Activated T-cell treated with anti-CD3 and anti-CD28 coated beads, Interleukin-2, amount 50 U/mL, for 72 hours (primary cell): ENCODE data around the gene NOP14. TPM values are rescaled to one million over a fixed set of nuclear protein-coding genes. Genes with fewer than 3 reads are reported as not detected.
"Not testable (repeated sequence)": the region's sequence is repeated elsewhere in the genome, so short reads cannot be mapped to it uniquely, and the experiment has no call there.

ENCODE experiments used
- ATAC-seq, 2 donors: fragments of 150-1000 bp; cut with Tn5 transposase; replicated peaks in 1 of 2; 2 replicates each; pipeline ENCODE4 v1.10.0; 2021; ENCODE audit warnings: moderate library complexity in 2 of 2, mild to moderate bottlenecking in 1 of 2
- DNase-seq, 2 donors: peaks; one replicate each; pipeline ENCODE4 v3.0.0; 2021 to 2022; ENCODE audit warnings: mixed read lengths in 1 of 2
- H3K27ac Mint-ChIP-seq: one replicate; pipeline ENCODE4 v1.8.0; 2022; ENCODE audit warnings: mild to moderate bottlenecking, moderate library complexity, mixed read lengths
- H3K27me3 Mint-ChIP-seq: one replicate; pipeline ENCODE4 v1.8.0; 2022; ENCODE audit warnings: low read depth, mixed read lengths
- H3K36me3 Mint-ChIP-seq, 2 donors: one replicate each; pipeline ENCODE4 v1.8.0; 2022; ENCODE audit warnings: mixed read lengths in 2 of 2, mild to moderate bottlenecking in 1 of 2; ENCODE audit not compliant: insufficient read depth in 2 of 2
- H3K4me1 Mint-ChIP-seq: one replicate; pipeline ENCODE4 v1.8.0; 2022; ENCODE audit warnings: low read depth, mixed read lengths
- H3K4me3 Mint-ChIP-seq, 2 donors: one replicate each; pipeline ENCODE4 v1.8.0; 2022; ENCODE audit warnings: mild to moderate bottlenecking in 2 of 2, mixed read lengths in 2 of 2, moderate library complexity in 2 of 2
- H3K9me3 Mint-ChIP-seq, 2 donors: one replicate each; pipeline ENCODE4 v1.8.0; 2022; ENCODE audit warnings: mixed read lengths in 2 of 2
- total RNA-seq, 2 donors: library from RNA; stranded (reverse); gene quantifications; one replicate each; pipeline ENCODE4 v1.2.3, GENCODE V29; 2022

NOP14 gene
- total RNA-seq, 2 donors from 2014 or later: 72.0 to 75.8 TPM

DNA sequence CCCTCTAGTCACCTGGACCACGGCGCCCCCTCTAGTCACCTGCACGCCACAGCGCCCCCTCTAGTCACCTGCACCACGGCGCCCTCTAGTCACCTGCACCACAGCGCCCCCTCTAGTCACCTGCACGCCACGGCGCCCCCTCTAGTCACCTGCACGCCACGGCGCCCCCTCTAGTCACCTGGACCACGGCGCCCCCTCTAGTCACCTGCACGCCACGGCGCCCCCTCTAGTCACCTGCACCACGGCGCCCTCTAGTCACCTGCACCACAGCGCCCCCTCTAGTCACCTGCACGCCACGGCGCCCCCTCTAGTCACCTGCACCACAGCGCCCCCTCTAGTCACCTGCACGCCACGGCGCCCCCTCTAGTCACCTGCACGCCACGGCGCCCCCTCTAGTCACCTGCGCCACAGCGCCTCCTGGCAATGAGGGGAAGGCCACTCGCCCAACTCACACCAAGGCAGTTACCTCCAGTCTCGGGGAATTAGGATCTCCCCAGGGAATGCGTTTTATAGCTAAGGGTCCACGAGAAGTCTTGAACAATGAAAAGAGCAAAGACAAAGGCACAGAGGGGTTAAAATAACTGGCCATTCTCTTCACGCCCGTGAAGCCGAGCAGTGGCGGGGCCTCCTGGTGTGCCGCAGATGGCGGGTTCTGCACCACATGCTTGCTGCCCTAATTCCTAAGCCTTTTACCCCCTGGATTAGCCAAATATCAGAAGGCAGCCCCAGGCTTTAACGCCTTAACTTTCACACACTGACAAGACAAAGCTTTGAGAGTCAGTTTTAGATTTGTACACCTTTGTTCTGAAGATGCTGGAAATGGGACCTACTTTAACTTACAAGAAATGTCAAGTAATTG, 7.8 kb downstream of the NOP14 start:
- H3K4me1 Mint-ChIP-seq: peaks cover 73% of the 10 kb centered on the region
- H3K27me3 Mint-ChIP-seq, ATAC-seq, DNase-seq, H3K9me3 Mint-ChIP-seq: not testable (repeated sequence)
- peaks cover 24 to 52% of the 10 kb centered on the region in 2 donors for H3K36me3 Mint-ChIP-seq
- peak overlapping the region; percentile 34 for H3K27ac Mint-ChIP-seq
- H3K4me3 Mint-ChIP-seq: peak overlapping the region; percentile 63 to 81

DNA sequence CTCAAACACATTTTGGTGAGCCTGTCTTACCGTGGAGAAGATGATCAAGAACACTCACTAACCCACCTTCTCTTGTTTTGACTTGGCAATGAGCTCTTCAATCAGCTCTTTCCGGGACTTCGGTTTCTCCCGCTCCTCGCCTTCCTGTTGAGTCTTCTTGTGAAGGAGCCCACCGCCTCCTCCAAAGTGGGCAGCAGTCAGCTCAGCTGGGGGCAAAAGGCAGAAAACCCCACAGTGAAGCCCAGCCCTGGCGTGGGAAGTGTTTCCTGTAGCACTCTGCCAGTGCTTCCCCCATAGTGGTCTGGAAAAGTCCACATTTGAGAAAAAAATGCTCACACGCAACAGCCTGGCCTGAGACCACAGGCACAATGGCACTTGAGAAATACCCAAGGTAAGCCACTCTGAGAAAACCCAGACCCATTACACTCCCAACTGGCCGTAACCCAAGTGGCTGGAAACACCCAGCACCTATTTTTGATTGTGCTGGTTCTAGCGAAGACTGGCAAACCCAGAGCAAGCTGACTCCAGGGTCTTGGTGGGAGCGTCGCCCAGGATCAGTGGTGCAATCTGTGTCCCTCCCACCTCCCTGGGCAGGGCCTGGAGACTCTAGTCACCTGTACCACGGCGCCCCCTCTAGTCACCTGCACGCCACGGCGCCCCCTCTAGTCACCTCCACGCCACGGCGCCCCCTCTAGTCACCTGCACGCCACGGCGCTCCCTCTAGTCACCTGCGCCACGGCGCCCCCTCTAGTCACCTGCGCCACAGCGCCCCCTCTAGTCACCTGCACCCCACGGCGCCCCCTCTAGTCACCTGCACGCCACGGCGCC, 8.6 kb downstream of the NOP14 start:
- H3K4me1 Mint-ChIP-seq: peaks cover 65% of the 10 kb centered on the region
- H3K27ac Mint-ChIP-seq: peak overlapping the region; percentile 92
- peaks cover 28 to 55% of the 10 kb centered on the region in 2 donors for H3K36me3 Mint-ChIP-seq
- H3K27me3 Mint-ChIP-seq: no peaks in the 10 kb centered on the region
- ATAC-seq (peak; percentile 85), DNase-seq (peak; percentile 86 to 89)
- no peaks in the 10 kb centered on the region for H3K9me3 Mint-ChIP-seq
- H3K4me3 Mint-ChIP-seq: peak overlapping the region; percentile 63 to 81

DNA sequence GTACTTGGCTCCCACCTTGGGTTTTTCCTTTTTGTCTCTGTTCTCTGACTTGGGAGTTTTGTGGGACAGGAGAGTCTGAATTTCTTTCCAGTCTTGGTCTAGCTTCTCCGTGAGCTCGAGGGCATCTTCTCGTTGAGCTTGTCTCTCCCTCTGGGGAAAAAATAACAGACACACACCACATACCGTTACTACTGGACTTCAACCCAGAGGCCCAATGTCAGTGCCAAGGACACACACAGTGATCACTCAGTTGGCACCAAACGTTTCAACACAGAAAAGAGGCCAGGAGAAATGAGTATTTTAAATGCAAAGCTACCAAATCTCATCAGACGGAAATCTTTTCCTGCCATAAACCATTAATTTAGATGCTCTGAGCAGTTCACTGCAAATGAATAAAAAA, 9.7 kb downstream of the NOP14 start:
- Mint-ChIP-seq H3K4me1 (peaks cover 54% of the 10 kb centered on the region), H3K4me3 (peak overlapping the region; percentile 63 to 81)

DNA sequence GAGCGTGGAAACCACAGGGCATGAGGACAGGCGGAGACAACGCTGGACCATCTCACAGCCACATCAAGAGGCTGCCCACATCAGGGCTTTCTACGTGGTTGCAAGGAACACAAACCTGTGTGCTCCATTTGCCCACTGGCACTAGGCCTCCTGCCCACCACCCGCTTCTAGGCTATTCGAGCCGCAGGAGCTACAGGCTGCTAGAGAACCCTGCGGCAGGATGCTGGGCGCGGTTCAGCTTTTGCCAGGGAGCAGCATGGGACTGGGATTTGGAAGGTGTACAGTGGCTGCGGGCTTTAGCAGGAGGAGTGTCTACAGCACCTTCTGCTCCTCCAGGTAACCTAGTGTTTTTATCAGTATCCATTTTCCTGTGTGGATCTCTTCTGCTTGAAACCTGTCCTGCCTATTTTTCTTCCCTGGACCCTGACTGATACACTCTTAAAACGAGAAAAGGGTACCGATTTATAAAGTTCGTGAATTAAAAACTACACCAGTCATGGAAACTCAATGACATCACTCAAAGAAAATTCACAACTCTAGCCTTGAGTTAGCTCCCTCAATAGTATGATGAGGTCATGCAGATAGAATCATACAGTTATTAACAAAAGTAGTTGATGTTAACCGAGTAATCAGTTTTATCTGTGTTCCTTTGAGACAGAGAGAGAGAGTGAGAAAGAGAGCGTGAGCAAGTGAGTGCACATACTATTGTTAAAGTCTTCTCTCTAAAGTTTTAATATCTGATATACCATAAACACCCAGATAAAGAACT, 12.8 kb downstream of the NOP14 start:
- H3K36me3 Mint-ChIP-seq: peaks cover 24 to 51% of the 10 kb centered on the region in 2 donors
- no peaks in the 10 kb centered on the region for H3K9me3 Mint-ChIP-seq
- peaks cover 25% of the 10 kb centered on the region for H3K4me1 Mint-ChIP-seq
- DNase-seq (no peak), ATAC-seq (no peak)
- no peaks in the 10 kb centered on the region for H3K27me3 Mint-ChIP-seq
- peak overlapping the region in 1 of 2 donors; percentile 5 for H3K4me3 Mint-ChIP-seq
- H3K27ac Mint-ChIP-seq: peak overlapping the region; percentile 61

More for the DNA sequence above, 9.7 kb downstream of the NOP14 start:
- Mint-ChIP-seq H3K36me3 (peaks cover 27 to 58% of the 10 kb centered on the region in 2 donors), H3K27me3 (no peaks in the 10 kb centered on the region), H3K27ac (peak overlapping the region; percentile 92), H3K9me3 (no peaks in the 10 kb centered on the region)
- DNase-seq (no peak), ATAC-seq (no peak)

DNA sequence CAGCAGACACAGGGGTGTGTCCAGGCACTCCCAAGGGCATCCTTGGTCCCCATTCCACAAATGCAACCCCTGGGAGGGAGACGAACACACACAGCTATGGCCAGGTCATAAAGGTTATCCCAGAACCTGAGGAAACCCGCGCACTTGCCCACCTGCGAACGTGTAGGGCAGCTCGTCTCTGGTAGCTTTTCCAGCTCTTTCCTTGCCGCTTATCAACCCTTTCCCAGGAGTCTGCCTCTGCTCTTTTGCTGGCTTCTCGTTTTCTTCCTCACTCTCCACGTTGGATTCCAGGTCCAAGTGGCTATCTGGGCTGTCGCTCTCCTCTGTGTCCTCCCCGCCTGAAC, 13.5 kb downstream of the NOP14 start:
- H3K27me3 Mint-ChIP-seq: no peaks in the 10 kb centered on the region
- peaks cover 25 to 50% of the 10 kb centered on the region in 2 donors for H3K36me3 Mint-ChIP-seq
- no peaks in the 10 kb centered on the region for H3K9me3 Mint-ChIP-seq
- peaks cover 27% of the 10 kb centered on the region for H3K4me1 Mint-ChIP-seq
- H3K27ac Mint-ChIP-seq: no peak overlapping the region
- DNase-seq (no peak), ATAC-seq (no peak)
- H3K4me3 Mint-ChIP-seq: no peak overlapping the region

DNA sequence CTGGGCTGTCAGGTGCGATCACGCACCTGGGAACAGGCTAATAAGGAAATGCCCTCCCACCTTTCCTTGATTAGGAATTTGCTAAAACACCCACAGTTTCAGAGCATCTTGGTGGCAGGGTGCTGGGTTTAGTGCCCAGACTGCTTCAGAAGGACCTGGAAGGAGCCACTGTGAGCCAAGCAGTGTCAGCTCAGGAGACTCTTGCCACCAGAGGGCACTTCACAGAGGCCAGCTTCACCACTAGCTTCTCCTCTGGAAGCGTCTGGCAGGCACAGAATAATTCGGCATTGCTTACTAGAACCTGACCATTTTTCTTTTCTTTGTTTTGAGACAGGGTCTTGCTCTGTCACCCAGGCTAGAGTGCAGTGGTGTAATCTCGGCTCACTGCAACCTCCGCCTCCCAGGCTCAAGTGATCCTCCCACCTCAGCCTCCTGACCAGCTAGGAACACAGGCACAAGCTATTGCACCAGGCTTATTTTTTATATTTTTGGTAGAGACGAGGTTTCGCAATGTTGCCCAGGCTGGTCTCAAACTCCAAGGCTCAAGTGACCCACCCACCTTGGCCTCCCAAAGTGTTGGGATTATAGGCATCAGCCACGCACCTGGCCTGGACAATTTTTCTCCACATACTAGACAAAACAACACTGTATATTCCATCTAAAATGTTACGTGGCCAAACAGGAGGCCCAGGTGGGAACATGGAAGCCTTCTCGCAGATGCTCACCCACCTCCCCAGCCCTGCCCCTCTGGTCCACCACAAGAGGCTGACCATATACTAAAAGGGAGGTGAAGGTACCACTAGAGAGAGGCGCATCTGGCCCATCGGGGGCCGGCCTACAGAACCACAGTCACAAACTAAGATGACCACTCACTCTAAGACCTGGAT, 14.1 kb downstream of the NOP14 start:
- ATAC-seq (peak; percentile 45 to 59), DNase-seq (no peak)
- Mint-ChIP-seq H3K27ac (peak overlapping the region; percentile 50), H3K9me3 (no peaks in the 10 kb centered on the region), H3K27me3 (no peaks in the 10 kb centered on the region), H3K4me3 (no peak overlapping the region), H3K36me3 (peaks cover 25 to 45% of the 10 kb centered on the region in 2 donors), H3K4me1 (peaks cover 27% of the 10 kb centered on the region)

DNA sequence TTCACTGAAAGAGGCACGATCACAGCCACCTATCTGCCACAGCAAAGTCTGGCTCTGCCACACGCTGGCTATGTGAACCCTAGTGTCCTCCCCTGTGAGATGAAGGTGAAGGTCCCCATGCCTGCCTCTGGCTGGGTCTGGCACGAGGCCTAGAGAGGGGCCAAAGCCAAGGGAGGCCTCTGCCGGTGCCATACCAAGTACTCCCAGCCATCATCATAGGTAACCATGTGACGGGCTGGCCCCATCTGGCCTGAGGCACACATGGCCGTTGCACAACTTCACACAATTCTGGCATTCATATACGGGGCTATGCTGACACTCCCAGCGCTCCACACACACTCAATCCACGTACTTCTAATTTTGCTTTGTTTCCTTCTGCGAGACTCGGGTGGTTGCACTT, 15.3 kb downstream of the NOP14 start:
- Mint-ChIP-seq H3K4me3 (no peak overlapping the region), H3K4me1 (peaks cover 17% of the 10 kb centered on the region), H3K36me3 (peaks cover 21 to 34% of the 10 kb centered on the region in 2 donors), H3K27ac (peak overlapping the region; percentile 32), H3K27me3 (no peaks in the 10 kb centered on the region), H3K9me3 (no peaks in the 10 kb centered on the region)
- DNase-seq: no peak
- no peak for ATAC-seq

DNA sequence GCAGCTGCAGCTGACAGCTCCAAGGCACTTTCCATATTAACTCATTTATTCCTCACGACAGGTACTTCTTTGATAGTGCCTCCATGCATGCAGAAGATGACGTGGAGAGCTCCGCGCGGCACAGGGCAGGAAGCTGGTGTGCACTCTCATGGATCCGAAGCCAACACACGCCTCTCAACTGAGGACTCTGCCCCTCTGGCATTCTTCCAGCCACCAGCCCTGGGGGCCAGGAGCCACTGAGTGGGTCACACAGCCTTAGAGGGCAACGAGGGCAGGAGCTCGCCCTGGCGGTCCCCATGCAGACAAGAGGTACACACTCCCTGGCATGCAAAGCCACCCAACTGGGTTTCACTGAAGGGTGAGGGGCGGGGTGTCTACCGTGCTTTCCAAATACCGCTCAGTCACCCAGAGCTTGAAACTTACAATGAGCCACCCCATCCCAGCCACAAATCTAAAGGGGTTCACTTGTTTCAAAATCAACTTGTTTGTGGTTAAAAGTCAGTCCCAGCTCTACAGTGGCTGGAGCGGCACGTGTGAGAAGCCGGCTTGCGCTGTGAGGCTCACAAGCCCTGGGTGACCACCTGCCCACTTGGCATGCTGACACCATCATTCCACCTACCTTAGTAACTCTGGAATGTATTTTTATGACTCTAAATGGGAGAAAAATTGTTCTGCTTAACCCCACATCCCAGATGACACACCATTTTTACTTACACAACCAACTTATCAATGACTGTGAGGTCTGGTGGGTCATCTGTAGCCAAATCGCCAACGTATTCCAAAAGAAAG, 16.2 kb downstream of the NOP14 start:
- Mint-ChIP-seq H3K27me3 (no peaks in the 10 kb centered on the region), H3K4me1 (peaks cover 24% of the 10 kb centered on the region), H3K4me3 (no peak overlapping the region), H3K27ac (no peak overlapping the region), H3K9me3 (no peaks in the 10 kb centered on the region), H3K36me3 (peaks cover 23 to 35% of the 10 kb centered on the region in 2 donors)
- ATAC-seq: no peak
- DNase-seq: no peak

DNA sequence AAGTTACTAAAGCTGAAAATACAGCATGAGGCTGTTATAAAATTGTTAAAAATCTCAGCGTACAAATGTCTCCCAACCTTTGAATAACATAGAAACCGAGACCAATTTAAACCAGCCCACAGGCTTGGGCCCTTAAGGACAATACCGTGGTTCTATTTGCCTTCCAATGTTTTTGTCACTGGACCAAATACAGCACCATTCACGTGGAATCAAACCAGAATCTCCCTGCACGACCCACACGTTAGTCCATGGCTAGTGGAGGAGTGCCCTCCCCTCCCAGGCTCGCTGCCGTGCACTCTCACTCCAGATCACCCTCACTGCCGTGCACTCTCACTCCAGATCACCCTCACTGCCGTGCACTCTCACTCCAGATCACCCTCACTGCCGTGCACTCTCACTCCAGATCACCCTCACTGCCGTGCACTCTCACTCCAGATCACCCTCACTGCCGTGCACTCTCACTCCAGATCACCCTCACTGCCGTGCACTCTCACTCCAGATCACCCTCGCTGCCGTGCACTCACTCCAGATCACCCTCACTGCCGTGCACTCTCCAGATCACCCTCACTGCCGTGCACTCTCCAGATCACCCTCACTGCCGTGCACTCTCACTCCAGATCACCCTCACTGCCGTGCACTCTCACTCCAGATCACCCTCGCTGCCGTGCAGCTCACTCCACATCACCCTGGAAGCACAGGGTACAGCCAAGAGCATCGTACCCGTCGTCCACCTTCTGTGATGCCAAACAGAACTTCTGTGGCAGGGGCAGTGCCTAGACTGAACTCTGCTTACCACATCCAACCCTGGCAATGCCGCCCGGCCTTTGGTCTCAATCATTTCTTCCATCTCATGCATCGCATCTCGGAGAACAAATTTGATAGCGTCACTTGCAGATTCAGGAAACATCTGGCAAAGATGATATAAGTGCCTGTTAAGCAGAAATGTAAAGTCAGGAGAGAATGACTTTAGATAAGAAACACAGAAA, 17.3 kb downstream of the NOP14 start:
- not testable (repeated sequence) for DNase-seq, H3K27me3 Mint-ChIP-seq, ATAC-seq, H3K4me3 Mint-ChIP-seq, H3K9me3 Mint-ChIP-seq, H3K27ac Mint-ChIP-seq
- peaks cover 23 to 38% of the 10 kb centered on the region in 2 donors for H3K36me3 Mint-ChIP-seq
- H3K4me1 Mint-ChIP-seq: peaks cover 28% of the 10 kb centered on the region

DNA sequence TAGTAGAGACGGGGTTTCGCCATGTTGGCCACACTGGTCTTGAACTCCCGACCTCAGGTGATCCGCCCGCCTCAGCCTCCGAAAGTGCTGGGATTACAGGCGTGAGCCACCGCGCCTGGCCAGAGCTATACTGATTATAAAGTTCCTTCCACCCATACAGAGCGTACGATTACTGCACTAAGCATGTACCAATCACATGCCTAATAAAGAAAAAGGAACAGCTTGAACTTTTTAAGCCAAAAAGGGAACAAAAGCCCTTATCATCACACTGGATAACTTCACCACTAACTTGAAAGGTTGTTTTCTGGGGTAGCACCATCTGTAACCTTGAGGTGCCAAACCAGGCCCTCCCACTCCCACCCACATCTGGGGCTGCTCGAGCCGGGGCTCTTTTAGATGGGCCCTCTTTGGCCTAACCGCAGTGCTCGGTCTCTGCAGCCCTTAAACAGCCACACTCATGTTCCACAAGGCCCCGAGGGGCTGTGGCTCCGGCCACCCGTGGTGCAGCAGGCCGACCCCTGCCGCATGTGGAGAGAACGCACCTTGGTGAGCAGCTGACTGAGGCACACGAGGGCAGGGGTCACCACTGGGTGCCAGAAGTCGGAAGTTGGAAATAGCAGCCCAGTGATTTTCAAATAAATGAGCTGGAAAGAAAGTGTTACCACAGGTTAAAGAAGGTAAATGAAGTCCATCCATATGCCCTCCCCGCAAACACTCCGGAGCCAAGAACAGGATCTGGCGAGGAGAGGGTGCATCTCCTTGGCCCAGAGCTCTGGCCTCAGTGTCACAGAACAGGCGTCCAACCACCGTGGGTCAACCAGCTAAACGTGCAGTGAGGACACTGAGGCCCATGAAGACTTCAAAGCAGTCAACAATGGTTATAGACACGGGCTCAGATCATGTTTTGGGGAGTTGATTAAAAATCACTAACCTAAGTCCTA, 18.4 kb downstream of the NOP14 start:
- ATAC-seq (no peak), DNase-seq (no peak)
- H3K9me3 Mint-ChIP-seq: no peaks in the 10 kb centered on the region
- H3K4me3 Mint-ChIP-seq: no peak overlapping the region
- H3K27ac Mint-ChIP-seq: peak overlapping the region; percentile 22
- H3K4me1 Mint-ChIP-seq: peaks cover 28% of the 10 kb centered on the region
- H3K27me3 Mint-ChIP-seq: no peaks in the 10 kb centered on the region
- H3K36me3 Mint-ChIP-seq: peaks cover 23 to 32% of the 10 kb centered on the region in 2 donors
